Neural cell (in vitro differentiated cells): ENCODE data around the gene TFDP2. TPM values are rescaled to one million over a fixed set of nuclear protein-coding genes. Genes with fewer than 3 reads are reported as not detected.

Source experiments
- H2AFZ ChIP-seq: fragments of 200-600, 300-800 bp; sonication (generic), shearing (Covaris generic); 2 replicates; pipeline ENCODE4 v1.6.0; 2014; ENCODE audit warnings: low read depth, mild to moderate bottlenecking, antibody characterized with exemption, low read length, moderate library complexity
- H3F3A ChIP-seq: fragments of 200-600 bp; shearing (Covaris generic); 2 replicates; pipeline ENCODE4 v1.6.1; 2016; ENCODE audit warnings: mild to moderate bottlenecking, moderate library complexity, mixed read lengths, antibody characterized with exemption, low read length; ENCODE audit not compliant: insufficient read depth, poor library complexity, severe bottlenecking
- H3K27ac ChIP-seq: fragments of 200-600, 300-800 bp; sonication (generic), shearing (Covaris generic); 2 replicates; pipeline ENCODE4 v1.5.1; 2014; ENCODE audit warnings: mild to moderate bottlenecking, low read length, moderate library complexity
- H3K27me3 ChIP-seq: fragments of 300-800, 200-600 bp; sonication (generic), shearing (Covaris generic); 2 replicates; pipeline ENCODE4 v1.6.0; 2014; ENCODE audit warnings: mild to moderate bottlenecking, low read depth, low read length, moderate library complexity; ENCODE audit not compliant: insufficient read depth
- H3K36me3 ChIP-seq: fragments of 300-800, 200-600 bp; sonication (generic), shearing (Covaris generic); 2 replicates; pipeline ENCODE4 v1.5.1; 2014; ENCODE audit warnings: mild to moderate bottlenecking, antibody characterized with exemption, low read length, moderate library complexity; ENCODE audit not compliant: insufficient read depth
- H3K4me2 ChIP-seq: fragments of 300-800, 200-600 bp; sonication (generic), shearing (Covaris generic); 2 replicates; pipeline ENCODE4 v1.6.0; 2014; ENCODE audit warnings: mild to moderate bottlenecking, low read length
- H3K4me3 ChIP-seq: fragments of 300-800, 200-600 bp; sonication (generic), shearing (Covaris generic); 2 replicates; pipeline ENCODE4 v1.5.1; 2014; ENCODE audit warnings: mild to moderate bottlenecking, low read length, moderate library complexity
- H3K79me2 ChIP-seq: fragments of 200-600 bp; shearing (Covaris generic); replicated peaks from 2 replicates; pipeline ENCODE4 v1.6.0; 2014; ENCODE audit warnings: mild to moderate bottlenecking, low read length, moderate library complexity; ENCODE audit not compliant: insufficient read depth
- H3K9ac ChIP-seq: fragments of 300-800, 200-600 bp; sonication (generic), shearing (Covaris generic); 2 replicates; pipeline ENCODE4 v1.6.1; 2016; ENCODE audit warnings: mild to moderate bottlenecking, low read length, mixed read lengths
- H3K9me2 ChIP-seq: fragments of 200-600 bp; shearing (Covaris generic); 2 replicates; pipeline ENCODE4 v1.6.1; 2016; ENCODE audit warnings: mild to moderate bottlenecking, low read length, mixed read lengths; ENCODE audit not compliant: insufficient read depth
- H3K9me3 ChIP-seq: fragments of 200-600, 300-800 bp; sonication (generic), shearing (Covaris generic); 2 replicates; pipeline ENCODE4 v1.6.1; 2016; ENCODE audit warnings: mild to moderate bottlenecking, mixed run types, low read length, moderate library complexity, mixed read lengths
- H4K20me1 ChIP-seq: fragments of 200-600 bp; shearing (Covaris generic); 2 replicates; pipeline ENCODE4 v1.6.1; 2016; ENCODE audit warnings: mild to moderate bottlenecking, mixed run types; ENCODE audit not compliant: insufficient read depth
- EP300 ChIP-seq: fragments of 450-650 bp; conservative IDR thresholded peaks from 2 replicates; pipeline ENCODE4 v1.6.1; 2014; ENCODE audit warnings: antibody characterized with exemption, mild to moderate bottlenecking, moderate library complexity; ENCODE audit not compliant: poor library complexity, severe bottlenecking
- EZH2 ChIP-seq: fragments of 200-600, 300-800 bp; shearing (Covaris generic), sonication (generic); IDR thresholded peaks from 2 replicates; pipeline ENCODE4 v1.6.1; 2014; ENCODE audit warnings: antibody characterized with exemption, low read length, borderline replicate concordance, mild to moderate bottlenecking; ENCODE audit not compliant: insufficient read depth, poor library complexity, severe bottlenecking
- MXI1 ChIP-seq: fragments of 450-650 bp; conservative IDR thresholded peaks from 2 replicates; pipeline ENCODE4 v1.6.1; 2014; ENCODE audit warnings: antibody characterized with exemption, mild to moderate bottlenecking; ENCODE audit not compliant: poor library complexity, severe bottlenecking
- POLR2AphosphoS5 ChIP-seq: IDR thresholded peaks from 2 replicates; pipeline ENCODE4 v1.6.1; 2012
- RAD21 ChIP-seq: fragments of 450-650 bp; conservative IDR thresholded peaks from 2 replicates; pipeline ENCODE4 v1.6.1; 2014; ENCODE audit warnings: antibody characterized with exemption, mild to moderate bottlenecking, moderate library complexity
- SMC3 ChIP-seq: fragments of 450-650 bp; conservative IDR thresholded peaks from 2 replicates; pipeline ENCODE4 v1.6.1; 2014; ENCODE audit warnings: antibody characterized with exemption, mild to moderate bottlenecking, moderate library complexity; ENCODE audit not compliant: poor library complexity
- TAF1 ChIP-seq: IDR thresholded peaks from 2 replicates; pipeline ENCODE4 v1.6.1; 2012; ENCODE audit warnings: low read depth
- polyA plus RNA-seq: library from polyadenylated mRNA; depleted of rRNA; stranded (reverse); fragments of >200 nt; gene quantifications from 2 replicates; pipeline ENCODE4 v1.2.3, GENCODE V29; 2014
- TF ChIP-seq, protein P1 (sequence below): IDR thresholded peaks from 2 replicates; pipeline ENCODE4 v1.6.1; 2012; ENCODE audit warnings: borderline replicate concordance
- TF ChIP-seq, protein P2 (sequence below): fragments of 450-650 bp; IDR thresholded peaks from 2 replicates; pipeline ENCODE4 v1.5.1; 2014; ENCODE audit warnings: antibody characterized with exemption, mild to moderate bottlenecking, moderate library complexity; ENCODE audit not compliant: poor library complexity, severe bottlenecking

The TFDP2 gene
- polyA plus RNA-seq, 1 donor from 2014 or later, result 17.0 TPM

DNA sequence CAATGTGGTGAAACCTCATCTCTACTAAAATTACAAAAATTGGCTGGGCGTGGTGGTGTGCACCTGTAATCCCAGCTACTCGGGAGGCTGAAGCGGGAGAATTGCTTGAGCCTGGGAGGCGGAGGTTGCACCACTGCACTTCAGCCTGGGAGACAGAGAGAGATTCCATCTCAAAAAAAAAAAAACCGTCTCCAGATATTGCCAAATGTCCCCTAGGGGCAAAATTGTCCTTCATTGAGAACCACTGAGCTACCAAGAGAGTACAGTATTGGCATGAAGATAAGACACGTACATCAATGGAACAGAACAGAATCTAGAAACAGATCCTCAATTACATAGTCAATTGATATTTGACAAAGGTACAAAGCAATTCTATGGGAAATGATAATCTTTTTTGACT is 98.0 kb downstream of the TFDP2 start:
- H4K20me1 ChIP-seq, result no peaks in the 10 kb centered on the region
- no peaks in the 10 kb centered on the region for H3F3A ChIP-seq
- H2AFZ ChIP-seq, result no peak overlapping the region
- no peaks in the 10 kb centered on the region for H3K79me2 ChIP-seq
- H3K9ac ChIP-seq, result no peak overlapping the region
- no peak overlapping the region for H3K4me2 ChIP-seq
- no peaks in the 10 kb centered on the region for H3K27me3 ChIP-seq
- H3K4me3 ChIP-seq, result no peak overlapping the region
- H3K27ac ChIP-seq, result no peak overlapping the region
- no peaks in the 10 kb centered on the region for H3K36me3 ChIP-seq
- no peak for TF ChIP-seq SMC3
- no peak for TF ChIP-seq POLR2AphosphoS5
- TF ChIP-seq TAF1, result no peak
- TF ChIP-seq, protein P1, sequence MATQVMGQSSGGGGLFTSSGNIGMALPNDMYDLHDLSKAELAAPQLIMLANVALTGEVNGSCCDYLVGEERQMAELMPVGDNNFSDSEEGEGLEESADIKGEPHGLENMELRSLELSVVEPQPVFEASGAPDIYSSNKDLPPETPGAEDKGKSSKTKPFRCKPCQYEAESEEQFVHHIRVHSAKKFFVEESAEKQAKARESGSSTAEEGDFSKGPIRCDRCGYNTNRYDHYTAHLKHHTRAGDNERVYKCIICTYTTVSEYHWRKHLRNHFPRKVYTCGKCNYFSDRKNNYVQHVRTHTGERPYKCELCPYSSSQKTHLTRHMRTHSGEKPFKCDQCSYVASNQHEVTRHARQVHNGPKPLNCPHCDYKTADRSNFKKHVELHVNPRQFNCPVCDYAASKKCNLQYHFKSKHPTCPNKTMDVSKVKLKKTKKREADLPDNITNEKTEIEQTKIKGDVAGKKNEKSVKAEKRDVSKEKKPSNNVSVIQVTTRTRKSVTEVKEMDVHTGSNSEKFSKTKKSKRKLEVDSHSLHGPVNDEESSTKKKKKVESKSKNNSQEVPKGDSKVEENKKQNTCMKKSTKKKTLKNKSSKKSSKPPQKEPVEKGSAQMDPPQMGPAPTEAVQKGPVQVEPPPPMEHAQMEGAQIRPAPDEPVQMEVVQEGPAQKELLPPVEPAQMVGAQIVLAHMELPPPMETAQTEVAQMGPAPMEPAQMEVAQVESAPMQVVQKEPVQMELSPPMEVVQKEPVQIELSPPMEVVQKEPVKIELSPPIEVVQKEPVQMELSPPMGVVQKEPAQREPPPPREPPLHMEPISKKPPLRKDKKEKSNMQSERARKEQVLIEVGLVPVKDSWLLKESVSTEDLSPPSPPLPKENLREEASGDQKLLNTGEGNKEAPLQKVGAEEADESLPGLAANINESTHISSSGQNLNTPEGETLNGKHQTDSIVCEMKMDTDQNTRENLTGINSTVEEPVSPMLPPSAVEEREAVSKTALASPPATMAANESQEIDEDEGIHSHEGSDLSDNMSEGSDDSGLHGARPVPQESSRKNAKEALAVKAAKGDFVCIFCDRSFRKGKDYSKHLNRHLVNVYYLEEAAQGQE, result no peak
- no peak for TF ChIP-seq EP300
- no peak for TF ChIP-seq EZH2
- no peak for TF ChIP-seq RAD21
- TF ChIP-seq, protein P2, sequence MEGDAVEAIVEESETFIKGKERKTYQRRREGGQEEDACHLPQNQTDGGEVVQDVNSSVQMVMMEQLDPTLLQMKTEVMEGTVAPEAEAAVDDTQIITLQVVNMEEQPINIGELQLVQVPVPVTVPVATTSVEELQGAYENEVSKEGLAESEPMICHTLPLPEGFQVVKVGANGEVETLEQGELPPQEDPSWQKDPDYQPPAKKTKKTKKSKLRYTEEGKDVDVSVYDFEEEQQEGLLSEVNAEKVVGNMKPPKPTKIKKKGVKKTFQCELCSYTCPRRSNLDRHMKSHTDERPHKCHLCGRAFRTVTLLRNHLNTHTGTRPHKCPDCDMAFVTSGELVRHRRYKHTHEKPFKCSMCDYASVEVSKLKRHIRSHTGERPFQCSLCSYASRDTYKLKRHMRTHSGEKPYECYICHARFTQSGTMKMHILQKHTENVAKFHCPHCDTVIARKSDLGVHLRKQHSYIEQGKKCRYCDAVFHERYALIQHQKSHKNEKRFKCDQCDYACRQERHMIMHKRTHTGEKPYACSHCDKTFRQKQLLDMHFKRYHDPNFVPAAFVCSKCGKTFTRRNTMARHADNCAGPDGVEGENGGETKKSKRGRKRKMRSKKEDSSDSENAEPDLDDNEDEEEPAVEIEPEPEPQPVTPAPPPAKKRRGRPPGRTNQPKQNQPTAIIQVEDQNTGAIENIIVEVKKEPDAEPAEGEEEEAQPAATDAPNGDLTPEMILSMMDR, result no peak
- TF ChIP-seq MXI1, result no peak
- no peaks in the 10 kb centered on the region for H3K9me2 ChIP-seq
- H3K9me3 ChIP-seq, result no peaks in the 10 kb centered on the region

DNA sequence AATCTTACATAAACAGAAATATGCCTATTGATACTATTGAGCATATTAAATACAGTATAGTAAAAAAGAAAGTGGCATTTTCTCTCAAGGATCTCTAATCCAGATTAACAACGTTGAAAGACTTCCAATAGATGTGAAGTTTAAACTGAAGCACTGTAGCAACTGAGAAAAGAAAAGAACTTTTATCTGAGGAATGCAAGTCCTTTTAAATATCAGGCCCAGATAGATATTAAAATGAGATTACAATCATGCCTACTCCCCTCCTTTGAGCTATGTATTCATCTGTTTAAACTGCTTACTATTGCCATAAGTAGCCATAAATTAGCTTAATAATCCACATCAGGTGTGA is 102.3 kb downstream of the TFDP2 start:
- Histone ChIP-seq H2AFZ (no peak overlapping the region), H3F3A (no peaks in the 10 kb centered on the region), H3K4me3 (no peak overlapping the region), H3K27me3 (no peaks in the 10 kb centered on the region), H3K9me3 (peaks cover 2% of the 10 kb centered on the region), H4K20me1 (no peaks in the 10 kb centered on the region), H3K4me2 (no peak overlapping the region), H3K79me2 (no peaks in the 10 kb centered on the region), H3K9ac (no peak overlapping the region), H3K27ac (no peak overlapping the region), H3K36me3 (no peaks in the 10 kb centered on the region), H3K9me2 (no peaks in the 10 kb centered on the region)
- TF ChIP-seq EP300, result no peak
- TF ChIP-seq, protein P1, result no peak
- no peak for TF ChIP-seq EZH2
- no peak for TF ChIP-seq RAD21
- no peak for TF ChIP-seq POLR2AphosphoS5
- no peak for TF ChIP-seq MXI1
- no peak for TF ChIP-seq TAF1
- TF ChIP-seq SMC3, result no peak
- TF ChIP-seq, protein P2, result no peak
